K562 (cell line): Measurements from ENCODE around the gene TEX22. TPM values are rescaled to one million over a fixed set of nuclear protein-coding genes. Genes with fewer than 3 reads are reported as not detected.

ENCODE experiments used
- ATAC-seq: fragments of 200-7000 bp; cut with Tn5 transposase; 3 replicates; pipeline ENCODE4 v1.9.1; 2020; ENCODE audit warnings: moderate library complexity
- BruUV-seq: library from RNA; stranded (reverse); fragments of 400-500 nt; replicated peaks from 2 replicates; lab custom pipeline; 2021; lab: Mats Ljungman, UMichigan
- CTCF ChIA-PET: fragments of 300-600 bp; formaldehyde crosslinking; extraction: SDS; loops from one replicate; lab custom pipeline; 2021; ENCODE audit warnings: low intra/inter-chr PET ratio; lab: Yijun Ruan, JAX
- POLR2A ChIA-PET: fragments of 300-600, 350-650 bp; sonication (Branson Sonifier 250); formaldehyde crosslinking; extraction: SDS; loops from one replicate; lab custom pipeline; 2021; ENCODE audit warnings: antibody characterized with exemption, inconsistent platforms; lab: Yijun Ruan, JAX
- DNase-seq, 4 experiments: peaks; one replicate each; pipeline versions ENCODE4 v3.0.0 to v3.0.0-alpha.2; 2011 to 2018; ENCODE audit warnings: low spot score in 3 of 4, mixed read lengths in 3 of 4; ENCODE audit errors: extremely low read depth in 1 of 4
- FAIRE-seq: peaks from 2 replicates; lab custom pipeline; 2011; peaks lifted over from hg19 to GRCh38; lab: Jason Lieb, UNC
- H2AFZ ChIP-seq: 2 replicates; pipeline ENCODE4 v1.6.0; 2011; ENCODE audit warnings: low read depth, low read length, control low read depth, inconsistent platforms
- H3K27ac ChIP-seq: fragments of 200-600 bp; 3 replicates; pipeline ENCODE4 v1.8.0; 2011; ENCODE audit warnings: low read depth, mild to moderate bottlenecking, control low read depth, inconsistent platforms, low read length, moderate library complexity, mixed read lengths; ENCODE audit errors: extremely low read depth
- H3K27me3 ChIP-seq, 2 experiments: fragments of 300-600 bp in 1 of 2; 2 replicates in 1 of 2; 3 replicates in 1 of 2; pipeline versions ENCODE4 v1.6.0 to v1.8.0; 2011; ENCODE audit warnings: inconsistent platforms in 2 of 2, low read length in 2 of 2, mild to moderate bottlenecking in 1 of 2, mixed read lengths in 1 of 2, moderate library complexity in 1 of 2; ENCODE audit not compliant: control insufficient read depth in 2 of 2, insufficient read depth in 2 of 2
- H3K36me3 ChIP-seq: fragments of 300-600 bp; 3 replicates; pipeline ENCODE4 v1.8.0; 2011; ENCODE audit warnings: mild to moderate bottlenecking, low read length, inconsistent platforms; ENCODE audit not compliant: control insufficient read depth, insufficient read depth
- H3K4me1 ChIP-seq, 2 experiments: fragments of 200-600 bp in 1 of 2; replicated peaks in 1 of 2; 2 replicates in 1 of 2; 3 replicates in 1 of 2; pipeline versions ENCODE4 v1.5.1 to v1.8.0; 2011; ENCODE audit warnings: inconsistent platforms in 2 of 2, low read length in 2 of 2, mild to moderate bottlenecking in 1 of 2, mixed read lengths in 1 of 2, moderate library complexity in 1 of 2; ENCODE audit not compliant: control insufficient read depth in 2 of 2, insufficient read depth in 2 of 2
- H3K4me2 ChIP-seq: 2 replicates; pipeline ENCODE4 v1.6.1; 2011; ENCODE audit warnings: low read length, control low read depth, inconsistent platforms, mixed read lengths; ENCODE audit not compliant: insufficient read depth
- H3K4me3 ChIP-seq: fragments of 200-600 bp; sonication (generic), shearing (Covaris generic); 2 replicates; pipeline ENCODE4 v1.5.1; 2016; ENCODE audit warnings: control low read depth, inconsistent platforms
- H3K79me2 ChIP-seq: fragments of 200-600 bp; 3 replicates; pipeline ENCODE4 v1.8.0; 2011; ENCODE audit warnings: low read length, inconsistent platforms; ENCODE audit not compliant: control insufficient read depth, insufficient read depth
- H3K9ac ChIP-seq, 2 experiments: 2 replicates each; pipeline versions ENCODE4 v1.6.0 to v1.6.1; 2011; ENCODE audit warnings: low read depth in 2 of 2, low read length in 2 of 2, control low read depth in 1 of 2, inconsistent platforms in 1 of 2, mild to moderate bottlenecking in 1 of 2, mixed read lengths in 1 of 2; ENCODE audit not compliant: insufficient read depth in 1 of 2
- H3K9me1 ChIP-seq: one replicate; pipeline ENCODE4 v1.6.0; 2011; ENCODE audit warnings: inconsistent platforms, mild to moderate bottlenecking, low read length, moderate library complexity; ENCODE audit not compliant: control insufficient read depth, insufficient read depth
- H3K9me3 ChIP-seq: replicated peaks from 2 replicates; pipeline ENCODE4 v1.5.1; 2011; ENCODE audit warnings: low read depth, low read length, inconsistent platforms; ENCODE audit not compliant: control insufficient read depth, insufficient read depth
- H4K20me1 ChIP-seq: replicated peaks from 2 replicates; pipeline ENCODE4 v1.6.1; 2011; ENCODE audit warnings: low read length, inconsistent platforms, mixed read lengths; ENCODE audit not compliant: control insufficient read depth, insufficient read depth
- ARID3B ChIP-seq: fragments of 250-450 bp; sonication (Bioruptor Pico); IDR thresholded peaks from 2 replicates; pipeline ENCODE4 v1.4.0; 2020; ENCODE audit warnings: borderline replicate concordance
- CTCF ChIP-seq, 3 experiments: IDR thresholded peaks in 2 of 3; conservative IDR thresholded peaks in 1 of 3; 2 replicates each; pipeline ENCODE4 v1.5.1; 2011 to 2012; ENCODE audit warnings: low read length in 3 of 3, mild to moderate bottlenecking in 3 of 3, control low read depth in 2 of 3, improper control_type of control experiment in 1 of 3, inconsistent platforms in 1 of 3, low read depth in 1 of 3, mixed read lengths in 1 of 3, moderate library complexity in 1 of 3; ENCODE audit not compliant: insufficient read depth in 2 of 3
- E2F3 ChIP-seq: fragments of 250-450 bp; sonication (Bioruptor Pico); IDR thresholded peaks from 2 replicates; pipeline ENCODE4 v1.4.0; 2020; ENCODE audit warnings: mild to moderate bottlenecking
- MEIS2 ChIP-seq: fragments of 450-650 bp; IDR thresholded peaks from 2 replicates; pipeline ENCODE4 v1.6.1; 2014; ENCODE audit warnings: mild to moderate bottlenecking; ENCODE audit not compliant: partially characterized antibody
- PRDM10 ChIP-seq: fragments of 450-650 bp; IDR thresholded peaks from 2 replicates; pipeline ENCODE4 v1.6.1; 2018; ENCODE audit not compliant: partially characterized antibody
- RBBP5 ChIP-seq: fragments of 200-600 bp; sonication (generic); IDR thresholded peaks from 2 replicates; pipeline ENCODE4 v1.6.1; 2012; ENCODE audit warnings: borderline replicate concordance, mild to moderate bottlenecking, low read length, control low read depth, inconsistent platforms; ENCODE audit not compliant: insufficient read depth, poor library complexity, severe bottlenecking
- SMARCB1 ChIP-seq: IDR thresholded peaks from 2 replicates; pipeline ENCODE4 v1.6.1; 2011; ENCODE audit warnings: improper control_type of control experiment, low read depth; ENCODE audit not compliant: insufficient read length
- SMARCE1 ChIP-seq: fragments of 450-650 bp; IDR thresholded peaks from 2 replicates; pipeline ENCODE4 v1.7.1; 2016; ENCODE audit warnings: mild to moderate bottlenecking
- TOE1 ChIP-seq, 2 experiments: fragments of 450-650 bp in 1 of 2; sonication (generic) in 1 of 2; formaldehyde crosslinking in 1 of 2; IDR thresholded peaks; 2 replicates each; pipeline versions ENCODE4 v1.7.1 to v1.8.0; 2016 to 2022; ENCODE audit warnings: borderline replicate concordance in 2 of 2, mild to moderate bottlenecking in 2 of 2, antibody characterized with exemption in 1 of 2, inconsistent platforms in 1 of 2, low read depth in 1 of 2, missing genetic modification reagents in 1 of 2, moderate library complexity in 1 of 2
- ZNF175 ChIP-seq: fragments of 200-800 bp; sonication (Bioruptor generic); IDR thresholded peaks from 2 replicates; pipeline ENCODE4 v1.6.1; 2016; ENCODE audit warnings: low read depth, mild to moderate bottlenecking, missing genetic modification characterization, missing compliant biosample characterization
- ZNF395 ChIP-seq: fragments of 200-800 bp; sonication (Bioruptor generic); IDR thresholded peaks from 2 replicates; pipeline ENCODE4 v1.6.1; 2017; ENCODE audit warnings: missing genetic modification characterization, missing compliant biosample characterization
- ZNF699 ChIP-seq: fragments of 250-450 bp; sonication (Bioruptor Pico); IDR thresholded peaks from 2 replicates; pipeline ENCODE4 v1.8.0; 2021; ENCODE audit warnings: mild to moderate bottlenecking, moderate library complexity; ENCODE audit not compliant: insufficient replicate concordance
- WGBS: fragments of 100-300 bp; shearing (Covaris generic); methylation state at CpG from one replicate; pipeline ENCODE4 v1.1.6; 2016; ENCODE audit warnings: low coverage, mixed read lengths; ENCODE audit not compliant: insufficient coverage; ENCODE audit errors: missing lambda C conversion rate; 5-methylcytosine and 5-hydroxymethylcytosine counted together
- in situ Hi-C: fragments of 300-500 bp; cut with MboI; formaldehyde crosslinking; loops from 4 replicates; pipeline ENCODE4 v1.15.0; 2018; ENCODE audit warnings: inconsistent platforms, mixed read lengths
- intact Hi-C: fragments of 100-400 bp; cut with micrococcal nuclease; formaldehyde crosslinking; loops from 2 replicates; pipeline ENCODE4 v1.14.2; 2022
- polyA plus RNA-seq, 8 experiments: library from polyadenylated mRNA; depleted of rRNA in 4 of 8; stranded (reverse) in 5 of 8; unstranded in 3 of 8; fragments of >200 nt; fragmentation: Nextera tagmentation in 2 of 8; fragmentation: Illumina TruSeq in 1 of 8; extraction: Ambion mirVana in 2 of 8; extraction: Trizol in 1 of 8; gene quantifications; 2 replicates each; pipeline versions ENCODE4 v1.2.1 to v1.2.3, GENCODE V29; 2011 to 2014; ENCODE audit warnings: inconsistent platforms in 1 of 8, missing spikeins in 1 of 8
- total RNA-seq, 7 experiments: library from RNA; depleted of rRNA in 6 of 7; stranded (reverse); fragments of >200 nt in 6 of 7; fragmentation: Illumina TruSeq in 2 of 7; extraction: Trizol in 2 of 7; gene quantifications; 2 replicates each; pipeline versions ENCODE4 v1.2.1 to v1.2.3, GENCODE V29; 2011 to 2021; ENCODE audit warnings: low replicate concordance in 1 of 7

TEX22 gene
- total and polyA plus RNA-seq, 9 of the 15 experiments (the other 6 are each of a cell fraction or from before 2014, with no cell fraction given): 0.04 to 1.7 (median 0.23) TPM; not detected in 2

GRCh38 chr14:105351410-105351809 lies 46.9 kb upstream of the TEX22 start:
- DNase-seq: no peak
- H3K4me2 ChIP-seq: no peak overlapping the region
- no TSS peak for BruUV-seq
- no peaks in the 10 kb centered on the region for H3K9me1 ChIP-seq
- ATAC-seq: no peak
- peaks cover 3 to 46% of the 10 kb centered on the region in 2 experiments; a peak in 4 of 5 replicates for H3K4me1 ChIP-seq
- no peaks in the 10 kb centered on the region for H3K79me2 ChIP-seq
- WGBS: 60% methylated on average over 2 of the region's 3 CpGs
- H2AFZ ChIP-seq: no peak overlapping the region
- POLR2A ChIA-PET: interaction anchor here (1.1 kb wide), 1 partner anchor 10 kb away, joined by 5 read pairs; no protein-coding TSS in a partner anchor
- no peak overlapping the region for H3K9ac ChIP-seq
- no peaks in the 10 kb centered on the region for H3K9me3 ChIP-seq
- in situ Hi-C loops: loop anchor here (10.0 kb wide), 1 partner anchor 257 kb away; no protein-coding TSS in a partner anchor
- H3K27me3 ChIP-seq: no peaks in the 10 kb centered on the region
- no peak for FAIRE-seq
- intact Hi-C loops: no loop called here
- H3K36me3 ChIP-seq: no peaks in the 10 kb centered on the region
- CTCF ChIA-PET: interaction anchor here (0.8 to 1.8 kb wide), 2 partner anchors 148 to 376 kb away, joined by 3 to 15 read pairs; no protein-coding TSS in a partner anchor
- H3K4me3 ChIP-seq: no peak overlapping the region
- 0 out of 2 replicates have a peak, but pooled peaks cover 3% of the 10 kb centered on the region for H4K20me1 ChIP-seq
- no peak overlapping the region for H3K27ac ChIP-seq
- TF ChIP-seq RBBP5 (no peak), ZNF395 (no peak), SMARCE1 (no peak), TOE1 (IDR thresholded peaks at IDR 0.05; ENCODE audit: borderline replicate concordance) (no peak), TOE1 (CRISPR knock-in tag; IDR thresholded peaks at IDR 0.05; ENCODE audit: borderline replicate concordance, low read depth) (no peak), ZNF699 (CRISPR knock-in tag) (no peak), PRDM10 (no peak), MEIS2 (no peak), ARID3B (no peak), SMARCB1 (no peak), CTCF (IDR thresholded peaks at IDR 0.05 in 2 of 3, conservative IDR thresholded peaks at IDR 0.05 in 1 of 3; ENCODE audit: insufficient read depth in 2 of 3, low read depth in 1 of 3, low read length in 3 of 3) (no peak), E2F3 (CRISPR knock-in tag) (no peak), ZNF175 (CRISPR knock-in tag) (no peak)
